AG09309 (cell line): ENCODE data around the gene PRRC2B.

ENCODE experiments used
- DNase-seq: peaks from one replicate; pipeline ENCODE4 v3.0.0-alpha.2; 2010; ENCODE audit warnings: low read depth
- H3K4me3 ChIP-seq: 2 replicates; pipeline ENCODE4 v1.5.1; 2011; ENCODE audit warnings: mild to moderate bottlenecking, low read depth, low read length, moderate library complexity; ENCODE audit not compliant: control insufficient read depth
- TF ChIP-seq, protein P1 (sequence below): IDR thresholded peaks from 2 replicates; pipeline ENCODE4 v1.5.1; 2011; ENCODE audit warnings: mild to moderate bottlenecking, low read depth, low read length, inconsistent platforms; ENCODE audit not compliant: insufficient read depth, control insufficient read depth; ENCODE audit errors: missing control alignments

Gene PRRC2B

DNA sequence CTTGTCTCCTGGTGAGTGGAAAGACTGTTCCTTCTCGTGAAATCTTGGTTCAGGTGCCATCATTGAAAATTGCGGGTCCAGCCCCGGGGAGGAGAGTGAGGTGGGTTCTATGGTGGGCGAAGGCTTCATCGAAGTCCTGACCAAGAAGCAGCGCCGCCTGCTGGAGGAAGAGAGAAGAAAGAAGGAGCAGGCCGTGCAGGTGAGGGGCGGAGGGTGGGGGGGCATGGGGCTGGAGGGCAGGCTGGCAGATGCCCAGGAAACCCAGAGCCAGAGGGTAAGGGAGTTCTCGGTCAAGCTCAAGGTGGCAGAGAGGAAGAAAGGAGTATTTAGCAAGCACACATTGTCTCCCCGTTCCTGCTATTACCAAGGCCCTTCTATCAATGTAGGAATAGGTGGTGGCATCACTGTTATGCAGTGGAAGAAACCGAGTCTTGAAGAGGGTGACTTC is 84.6 kb downstream of the PRRC2B start:
- no peak for DNase-seq
- no peak overlapping the region for H3K4me3 ChIP-seq
- TF ChIP-seq, protein P1, sequence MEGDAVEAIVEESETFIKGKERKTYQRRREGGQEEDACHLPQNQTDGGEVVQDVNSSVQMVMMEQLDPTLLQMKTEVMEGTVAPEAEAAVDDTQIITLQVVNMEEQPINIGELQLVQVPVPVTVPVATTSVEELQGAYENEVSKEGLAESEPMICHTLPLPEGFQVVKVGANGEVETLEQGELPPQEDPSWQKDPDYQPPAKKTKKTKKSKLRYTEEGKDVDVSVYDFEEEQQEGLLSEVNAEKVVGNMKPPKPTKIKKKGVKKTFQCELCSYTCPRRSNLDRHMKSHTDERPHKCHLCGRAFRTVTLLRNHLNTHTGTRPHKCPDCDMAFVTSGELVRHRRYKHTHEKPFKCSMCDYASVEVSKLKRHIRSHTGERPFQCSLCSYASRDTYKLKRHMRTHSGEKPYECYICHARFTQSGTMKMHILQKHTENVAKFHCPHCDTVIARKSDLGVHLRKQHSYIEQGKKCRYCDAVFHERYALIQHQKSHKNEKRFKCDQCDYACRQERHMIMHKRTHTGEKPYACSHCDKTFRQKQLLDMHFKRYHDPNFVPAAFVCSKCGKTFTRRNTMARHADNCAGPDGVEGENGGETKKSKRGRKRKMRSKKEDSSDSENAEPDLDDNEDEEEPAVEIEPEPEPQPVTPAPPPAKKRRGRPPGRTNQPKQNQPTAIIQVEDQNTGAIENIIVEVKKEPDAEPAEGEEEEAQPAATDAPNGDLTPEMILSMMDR: peak; percentile 53

DNA sequence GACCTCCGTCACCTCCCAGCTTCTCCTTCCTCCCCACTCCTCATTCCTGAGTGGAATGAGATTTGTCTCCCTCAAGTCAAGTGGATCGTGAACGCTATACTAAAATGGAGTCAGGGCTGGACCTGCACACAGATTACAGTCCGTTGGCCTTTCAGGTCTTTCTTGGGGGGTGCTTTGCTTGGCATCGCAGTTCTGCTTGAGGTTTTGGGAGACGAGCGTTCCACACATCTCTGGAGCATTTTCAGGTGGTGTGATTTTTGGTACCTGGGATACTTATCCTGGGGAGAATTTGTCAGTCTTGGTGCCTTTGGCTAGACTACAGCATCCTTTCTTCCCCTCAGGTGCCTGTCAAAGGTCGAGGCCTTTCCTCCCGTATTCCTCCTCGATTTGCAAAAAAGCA is 85.0 kb downstream of the PRRC2B start:
- no peak for DNase-seq
- no peak overlapping the region for H3K4me3 ChIP-seq
- TF ChIP-seq, protein P1: no peak

DNA sequence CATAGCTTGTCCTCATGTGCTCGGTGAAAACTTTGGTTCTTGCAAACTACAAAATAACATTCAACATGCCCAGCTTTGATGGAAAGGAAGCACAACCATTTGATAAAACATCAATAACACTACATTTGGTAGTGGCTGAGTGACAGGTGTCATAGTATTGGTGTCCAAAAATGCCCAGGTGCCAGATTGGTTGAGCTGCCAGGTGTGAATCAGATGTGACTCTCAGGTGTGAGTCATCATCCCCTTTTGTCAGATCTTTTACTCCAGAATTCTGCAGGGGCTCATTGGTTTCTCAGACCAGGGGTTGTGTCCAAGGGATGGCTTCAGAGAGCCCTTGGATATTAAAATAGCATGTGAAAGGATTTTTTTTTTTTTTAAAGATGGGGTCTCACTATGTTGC is 86.4 kb downstream of the PRRC2B start:
- H3K4me3 ChIP-seq: no peak overlapping the region
- DNase-seq: no peak
- TF ChIP-seq, protein P1: no peak

DNA sequence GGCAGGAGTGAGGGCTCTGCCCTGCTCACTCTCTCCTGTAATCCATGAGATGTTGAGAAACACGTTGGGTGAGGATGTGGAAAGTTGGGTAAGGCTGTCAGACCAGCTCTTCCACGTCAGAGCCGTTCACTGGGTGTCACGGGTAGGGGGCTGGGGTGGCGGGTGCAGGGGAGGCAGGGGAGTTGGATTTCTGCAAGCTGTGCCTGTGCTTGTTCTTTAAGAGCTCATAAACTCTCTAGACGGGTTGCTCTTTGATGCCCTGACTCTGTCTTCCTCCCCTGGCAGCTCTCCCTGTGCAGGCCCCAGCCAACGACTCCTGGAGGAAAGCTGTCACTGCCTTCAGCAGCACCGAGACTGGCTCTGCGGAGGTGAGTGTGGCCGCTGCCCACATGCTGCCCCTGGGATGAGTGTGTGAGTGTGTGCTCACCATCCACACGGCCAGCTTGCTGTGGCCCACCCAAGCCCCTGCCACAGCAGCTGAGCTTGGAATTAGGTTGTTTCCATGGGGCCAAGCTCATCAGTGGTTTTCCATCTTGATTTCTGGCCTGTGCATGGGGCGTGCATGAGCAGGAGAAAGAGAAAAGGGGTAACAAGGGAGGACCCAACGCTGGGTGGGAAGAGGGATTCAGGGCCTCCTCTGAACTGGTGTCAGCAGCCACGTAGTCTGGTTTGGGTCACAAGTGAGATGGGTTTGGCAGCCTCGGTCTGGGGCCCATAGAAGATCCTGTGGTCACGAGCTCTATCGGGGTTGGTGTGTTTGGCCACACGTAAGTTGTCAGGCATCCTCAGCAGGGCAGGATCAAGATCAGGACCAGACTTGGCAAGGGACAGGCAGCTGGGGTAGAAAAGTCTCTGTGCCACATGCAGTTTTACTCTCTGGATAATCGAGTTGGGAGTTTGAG is 87.8 kb downstream of the PRRC2B start:
- TF ChIP-seq, protein P1: no peak
- H3K4me3 ChIP-seq: no peak overlapping the region
- no peak for DNase-seq

DNA sequence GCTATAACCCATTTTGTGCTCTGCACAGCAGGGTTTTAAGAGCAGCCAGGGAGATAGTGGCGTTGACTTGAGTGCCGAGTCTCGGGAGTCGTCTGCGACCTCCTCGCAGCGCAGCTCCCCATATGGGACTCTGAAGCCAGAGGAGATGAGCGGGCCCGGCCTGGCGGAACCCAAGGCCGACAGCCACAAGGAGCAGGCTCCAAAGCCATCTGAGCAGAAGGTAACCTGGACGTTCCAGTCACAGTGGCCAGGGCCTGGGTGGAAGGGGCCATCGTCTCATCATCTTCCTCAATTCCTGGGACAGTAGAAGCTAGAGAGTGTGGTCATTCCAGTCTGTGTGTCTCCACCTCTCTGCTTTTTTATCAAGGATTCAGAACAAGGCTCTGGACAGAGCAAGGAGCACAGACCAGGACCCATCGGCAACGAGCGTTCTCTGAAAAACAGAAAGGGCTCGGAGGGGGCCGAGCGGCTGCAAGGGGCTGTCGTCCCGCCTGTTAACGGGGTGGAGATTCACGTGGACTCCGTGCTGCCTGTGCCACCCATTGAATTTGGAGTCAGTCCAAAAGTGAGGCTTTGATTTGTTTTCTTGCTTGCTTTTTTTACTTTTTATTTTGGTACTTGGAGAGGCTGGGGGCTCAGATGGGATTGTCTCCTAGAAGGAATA is 88.6 kb downstream of the PRRC2B start:
- DNase-seq: no peak
- H3K4me3 ChIP-seq: no peak overlapping the region
- TF ChIP-seq, protein P1: no peak

DNA sequence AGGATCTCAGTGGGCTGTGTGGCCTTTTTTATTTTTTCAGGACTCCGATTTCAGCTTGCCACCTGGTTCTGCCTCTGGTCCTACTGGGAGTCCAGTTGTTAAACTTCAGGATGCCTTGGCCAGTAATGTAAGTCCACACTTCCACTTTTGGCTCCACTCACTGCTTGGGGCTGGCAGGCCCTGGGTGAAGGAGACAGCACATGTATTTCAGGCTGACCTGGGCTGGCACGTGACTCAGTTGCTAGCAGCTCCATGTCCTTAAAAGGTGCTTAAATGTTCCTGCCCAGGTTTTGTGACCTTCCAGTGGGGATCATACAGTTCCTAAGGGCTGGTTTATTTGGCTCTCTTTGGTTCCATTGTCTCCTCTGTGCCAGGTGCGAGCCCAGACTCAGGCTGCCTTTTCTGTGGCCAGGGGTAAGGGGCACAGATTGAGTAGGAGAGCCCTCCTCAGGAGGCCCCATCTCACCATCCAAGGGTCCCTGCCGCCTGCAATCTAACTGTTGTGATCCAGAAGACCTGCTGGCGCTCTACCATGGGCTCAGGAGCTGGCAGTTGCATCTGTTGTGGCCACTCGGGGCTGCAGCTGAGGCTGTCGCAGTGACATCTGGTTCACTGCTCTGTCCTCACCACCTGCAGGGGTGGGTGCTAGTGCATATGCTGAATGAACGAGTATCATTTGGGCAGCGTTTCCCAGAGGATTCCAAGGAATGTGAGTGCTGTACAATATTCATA is 89.6 kb downstream of the PRRC2B start:
- TF ChIP-seq, protein P1: no peak
- no peak overlapping the region for H3K4me3 ChIP-seq
- no peak for DNase-seq
